GM18951 (cell line): ENCODE results near the gene TAF4.
"Not testable (repeated sequence)": the region's sequence is repeated elsewhere in the genome, so short reads cannot be mapped to it uniquely, and the experiment has no call there.

Experiments
- POLR2A ChIP-seq: IDR thresholded peaks from 4 replicates; pipeline ENCODE4 v1.6.1; 2011; ENCODE audit warnings: mild to moderate bottlenecking; ENCODE audit not compliant: insufficient read length, insufficient read depth; ENCODE audit errors: extremely low read depth
- in situ Hi-C: fragments of 300-500 bp; cut with MboI; formaldehyde crosslinking; loops from one replicate; pipeline ENCODE4 v1.12.0; 2022; ENCODE audit warnings: low sequenced_read_pairs, mixed read lengths, inconsistent platforms; ENCODE audit not compliant: unreplicated experiment

TAF4 gene

GRCh38 chr20:62058941-62059340, 6.7 kb downstream of the TAF4 start:
- no peak for TF ChIP-seq POLR2A
- in situ Hi-C loops, result no loop called here

- TF ChIP-seq POLR2A, result no peak
- in situ Hi-C loops, result no loop called here
Observed at GRCh38 chr20:62056975-62057374, 8.7 kb downstream of the TAF4 start.

- in situ Hi-C loops, result no loop called here
- no peak for TF ChIP-seq POLR2A
Observed at GRCh38 chr20:62056377-62056776, 9.3 kb downstream of the TAF4 start.

- in situ Hi-C loops, result not testable (repeated sequence)
Observed at GRCh38 chr20:62055862-62056115, 9.9 kb downstream of the TAF4 start.

- TF ChIP-seq POLR2A, result no peak
- in situ Hi-C loops, result no loop called here
Observed at GRCh38 chr20:62055106-62055861, 10.4 kb downstream of the TAF4 start.

GRCh38 chr20:62054451-62054953, 11.2 kb downstream of the TAF4 start:
- in situ Hi-C loops, result no loop called here
- no peak for TF ChIP-seq POLR2A

- in situ Hi-C loops, result no loop called here
- no peak for TF ChIP-seq POLR2A
Observed at GRCh38 chr20:62053465-62054196, 12.1 kb downstream of the TAF4 start.

- in situ Hi-C loops, result no loop called here
- TF ChIP-seq POLR2A, result no peak
Observed at GRCh38 chr20:62052842-62053464, 12.7 kb downstream of the TAF4 start.

GRCh38 chr20:62052336-62052841, 13.3 kb downstream of the TAF4 start:
- TF ChIP-seq POLR2A, result no peak
- in situ Hi-C loops, result no loop called here

- in situ Hi-C loops, result no loop called here
- TF ChIP-seq POLR2A, result no peak
Observed at GRCh38 chr20:62051546-62052255, 14.0 kb downstream of the TAF4 start.

- TF ChIP-seq POLR2A, result no peak
- in situ Hi-C loops, result no loop called here
Observed at GRCh38 chr20:62051144-62051543, 14.5 kb downstream of the TAF4 start.

GRCh38 chr20:62050166-62051120, 15.2 kb downstream of the TAF4 start:
- no peak for TF ChIP-seq POLR2A
- in situ Hi-C loops, result no loop called here
